ENCODE results near the gene PITPNM3.

The PITPNM3 gene

DNA sequence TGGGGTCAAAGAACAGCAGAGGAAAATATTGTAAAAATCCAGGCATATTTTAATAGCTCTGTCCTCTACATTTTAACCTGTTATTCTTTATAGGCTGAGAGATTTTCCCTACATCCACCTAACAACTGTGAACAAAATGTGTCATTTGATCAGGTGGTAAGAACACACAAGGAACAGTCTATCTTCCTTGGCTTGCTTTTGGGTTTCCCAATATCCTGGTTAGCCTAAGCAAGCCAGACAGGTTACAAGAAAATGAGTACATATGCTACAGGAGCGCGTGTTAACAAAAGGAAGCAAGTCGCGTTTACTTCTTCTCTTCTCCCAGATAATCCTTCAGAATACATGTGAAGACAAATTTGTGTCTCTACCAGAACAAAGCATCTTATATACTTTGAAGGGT is 31.0 kb upstream of the PITPNM3 start:
- no peak for DNase-seq (ENCODE audit: low read depth)
- no peak overlapping the region for H3K4me3 ChIP-seq (ENCODE audit: low read length)
- TF ChIP-seq, protein P1, sequence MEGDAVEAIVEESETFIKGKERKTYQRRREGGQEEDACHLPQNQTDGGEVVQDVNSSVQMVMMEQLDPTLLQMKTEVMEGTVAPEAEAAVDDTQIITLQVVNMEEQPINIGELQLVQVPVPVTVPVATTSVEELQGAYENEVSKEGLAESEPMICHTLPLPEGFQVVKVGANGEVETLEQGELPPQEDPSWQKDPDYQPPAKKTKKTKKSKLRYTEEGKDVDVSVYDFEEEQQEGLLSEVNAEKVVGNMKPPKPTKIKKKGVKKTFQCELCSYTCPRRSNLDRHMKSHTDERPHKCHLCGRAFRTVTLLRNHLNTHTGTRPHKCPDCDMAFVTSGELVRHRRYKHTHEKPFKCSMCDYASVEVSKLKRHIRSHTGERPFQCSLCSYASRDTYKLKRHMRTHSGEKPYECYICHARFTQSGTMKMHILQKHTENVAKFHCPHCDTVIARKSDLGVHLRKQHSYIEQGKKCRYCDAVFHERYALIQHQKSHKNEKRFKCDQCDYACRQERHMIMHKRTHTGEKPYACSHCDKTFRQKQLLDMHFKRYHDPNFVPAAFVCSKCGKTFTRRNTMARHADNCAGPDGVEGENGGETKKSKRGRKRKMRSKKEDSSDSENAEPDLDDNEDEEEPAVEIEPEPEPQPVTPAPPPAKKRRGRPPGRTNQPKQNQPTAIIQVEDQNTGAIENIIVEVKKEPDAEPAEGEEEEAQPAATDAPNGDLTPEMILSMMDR (conservative IDR thresholded peaks at IDR 0.05; ENCODE audit: low read length) = no peak

DNA sequence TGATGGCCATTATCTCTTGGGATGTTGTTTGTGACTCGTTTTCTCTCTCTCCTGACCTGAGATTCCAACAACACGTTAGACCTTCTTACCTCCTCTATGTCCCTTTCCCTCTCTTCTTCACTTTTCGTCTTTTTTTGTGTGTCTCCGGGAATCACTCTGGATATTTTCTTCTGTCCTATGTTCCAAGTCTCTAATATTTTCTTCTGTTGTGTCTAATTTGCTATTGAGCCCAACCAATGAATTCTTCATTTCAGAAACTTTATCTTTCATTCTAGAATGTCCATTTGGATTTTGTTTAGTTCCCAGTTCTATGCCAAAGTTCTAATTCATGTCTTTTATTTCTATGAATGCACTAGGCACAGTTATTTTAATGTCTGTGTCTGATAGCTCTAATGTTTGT is 27.1 kb upstream of the PITPNM3 start:
- no peak overlapping the region for H3K4me3 ChIP-seq (ENCODE audit: low read length)
- TF ChIP-seq, protein P1 (conservative IDR thresholded peaks at IDR 0.05; ENCODE audit: low read length) = no peak
- DNase-seq (ENCODE audit: low read depth) = no peak

DNA sequence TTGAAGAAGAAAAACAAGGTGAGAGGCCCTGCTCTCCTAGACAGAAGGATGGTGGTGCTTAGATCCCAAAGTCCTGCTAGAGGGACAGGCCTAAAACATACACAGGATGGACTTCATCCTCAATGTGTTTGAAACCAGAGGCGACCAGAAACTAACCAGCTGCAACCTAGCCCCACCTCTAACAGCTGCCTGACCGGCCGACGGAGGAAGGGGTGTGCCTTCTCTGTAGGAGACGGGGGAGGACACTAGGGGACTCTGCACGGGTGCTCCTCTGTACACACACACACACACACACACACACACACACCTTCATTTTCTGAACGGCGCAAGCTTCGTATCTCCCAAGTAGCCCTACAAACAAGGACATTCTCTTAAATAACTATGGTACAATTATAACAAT is 24.3 kb upstream of the PITPNM3 start:
- TF ChIP-seq, protein P1 (conservative IDR thresholded peaks at IDR 0.05; ENCODE audit: low read length) = no peak
- H3K4me3 ChIP-seq (ENCODE audit: low read length) = no peak overlapping the region
- no peak for DNase-seq (ENCODE audit: low read depth)

DNA sequence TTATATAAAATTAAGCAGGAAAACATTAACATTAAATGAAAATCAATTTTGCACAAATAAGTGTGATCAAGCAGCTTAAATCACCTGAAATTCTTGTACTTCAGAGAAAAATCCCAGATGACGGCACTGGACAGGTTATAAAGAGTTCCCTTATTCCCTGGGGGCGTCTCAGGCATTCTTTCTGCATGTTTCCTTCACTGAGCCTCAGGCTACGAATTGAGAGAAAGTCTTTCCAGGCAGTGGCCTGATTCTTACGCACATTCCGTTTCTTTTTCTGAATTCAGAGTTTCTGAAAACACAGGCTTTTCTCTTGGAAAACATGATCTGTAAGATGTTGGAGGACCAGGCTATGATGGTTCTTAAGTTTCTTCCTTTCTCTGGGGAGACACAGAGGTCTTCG is 22.1 kb upstream of the PITPNM3 start:
- H3K4me3 ChIP-seq (ENCODE audit: low read length) = no peak overlapping the region
- TF ChIP-seq, protein P1 (conservative IDR thresholded peaks at IDR 0.05; ENCODE audit: low read length) = no peak
- DNase-seq (ENCODE audit: low read depth) = no peak

DNA sequence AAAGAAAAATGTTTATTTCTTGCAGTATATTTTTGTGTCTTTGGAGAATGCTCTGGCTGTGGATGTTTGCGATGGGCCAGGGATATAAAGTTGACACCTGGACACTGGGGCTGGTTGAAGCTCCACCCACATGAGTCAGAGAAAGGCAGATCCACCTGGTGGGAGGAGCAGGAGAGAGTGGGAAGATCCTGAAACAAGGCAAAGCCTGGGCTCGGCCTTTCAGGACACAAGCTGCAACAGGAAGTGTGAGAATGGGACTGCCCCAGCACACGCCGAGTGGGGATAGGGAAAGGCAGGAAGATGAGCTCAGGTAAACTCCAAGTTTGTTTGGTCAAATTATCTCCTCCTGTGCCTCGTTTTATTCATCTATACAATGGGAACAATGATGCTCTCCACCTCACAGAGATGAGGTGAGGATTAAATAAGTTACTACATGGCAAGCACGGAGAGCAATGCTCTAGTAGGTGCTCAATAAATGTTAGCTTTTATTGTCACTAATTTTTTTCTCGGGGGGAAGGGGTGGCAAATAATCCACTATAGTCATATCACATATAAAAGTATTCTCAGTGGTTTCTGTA is 21.4 kb upstream of the PITPNM3 start:
- no peak overlapping the region for H3K4me3 ChIP-seq (ENCODE audit: low read length)
- DNase-seq (ENCODE audit: low read depth) = no peak
- TF ChIP-seq, protein P1 (conservative IDR thresholded peaks at IDR 0.05; ENCODE audit: low read length) = no peak

DNA sequence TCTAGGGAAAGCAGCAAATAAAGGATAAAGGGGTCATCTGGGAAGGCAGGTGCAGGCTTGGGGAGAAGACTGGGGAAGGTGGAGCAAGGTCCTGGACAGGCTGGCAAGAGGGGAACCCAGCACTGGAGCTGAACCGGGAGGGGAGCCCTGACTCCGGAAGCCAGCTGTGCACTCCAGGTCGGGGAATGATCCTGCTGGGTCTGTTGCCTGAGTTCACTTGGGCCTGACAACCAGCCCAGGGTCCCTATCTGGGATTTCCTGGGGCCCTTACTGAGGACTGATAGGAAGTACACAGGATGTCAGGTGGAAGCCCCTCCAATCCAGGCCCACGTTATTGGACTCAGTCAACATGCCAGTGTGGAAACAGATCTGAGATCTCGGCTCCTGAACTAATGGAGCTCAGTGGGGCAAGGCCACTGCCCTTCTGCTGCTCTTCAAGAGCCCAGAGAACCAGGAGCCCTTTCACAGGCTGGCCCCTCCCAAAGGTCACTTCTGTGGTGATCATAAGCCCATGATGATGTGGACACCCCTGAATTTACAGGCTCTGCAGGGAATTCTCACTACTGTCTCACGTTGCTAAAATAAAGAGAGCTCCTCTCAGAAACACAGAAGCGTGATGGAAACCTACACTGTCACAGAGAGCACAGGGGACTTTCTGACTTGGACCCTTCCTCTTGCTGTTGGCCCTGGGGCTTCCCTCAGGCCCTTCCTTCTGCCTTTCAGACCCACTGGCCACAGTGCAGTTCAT is 19.9 kb upstream of the PITPNM3 start:
- TF ChIP-seq, protein P1 (conservative IDR thresholded peaks at IDR 0.05; ENCODE audit: low read length) = no peak
- DNase-seq (ENCODE audit: low read depth) = no peak
- no peak overlapping the region for H3K4me3 ChIP-seq (ENCODE audit: low read length)

DNA sequence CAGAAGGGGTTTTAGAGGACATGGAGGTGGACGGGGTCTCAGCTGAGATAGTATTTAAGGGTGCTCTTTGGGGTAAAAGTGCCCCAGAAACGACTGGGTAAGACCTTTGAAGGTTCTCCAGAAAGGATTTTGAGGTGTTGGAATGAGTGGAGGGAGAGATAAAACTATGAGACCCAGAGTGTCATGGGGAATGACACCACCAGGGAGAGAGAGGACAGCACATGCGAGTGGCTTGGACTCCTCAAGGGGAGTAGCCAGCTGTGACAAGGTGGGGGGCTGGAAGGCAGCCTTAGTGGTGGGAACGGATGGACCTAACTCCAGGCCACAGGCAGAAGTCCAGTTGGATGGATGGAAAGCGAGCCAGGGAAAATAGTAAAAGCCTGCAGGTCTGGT is 19.2 kb upstream of the PITPNM3 start:
- TF ChIP-seq, protein P1 (conservative IDR thresholded peaks at IDR 0.05; ENCODE audit: low read length) = no peak
- no peak overlapping the region for H3K4me3 ChIP-seq (ENCODE audit: low read length)
- DNase-seq (ENCODE audit: low read depth) = no peak
